T-cell (primary cell): ENCODE results near the gene FLT3LG. TPM values are rescaled to one million over a fixed set of nuclear protein-coding genes. Genes with fewer than 3 reads are reported as not detected.

Experiments
- ATAC-seq, 4 experiments: fragments of 200-7000 bp in 3 of 4; fragments of 150-1000 bp in 1 of 4; cut with Tn5 transposase; replicated peaks in 1 of 4; 1 replicate in 3 of 4; 2 replicates in 1 of 4; pipeline ENCODE4 v1.10.0; 2021; ENCODE audit warnings: moderate library complexity in 3 of 4, mild to moderate bottlenecking in 2 of 4, moderate number of reproducible peaks in 1 of 4
- CTCF ChIA-PET, 2 donors: fragments of 300-600 bp; sonication (Branson Sonifier 250); formaldehyde crosslinking; loops; one replicate each; lab custom pipeline; 2022; ENCODE audit warnings: antibody characterized with exemption in 2 of 2; lab: Charles Lee
- POLR2A ChIA-PET, 2 donors: fragments of 300-600 bp; sonication (Branson Sonifier 250); formaldehyde crosslinking; loops; one replicate each; lab custom pipeline; 2022; ENCODE audit warnings: antibody characterized with exemption in 2 of 2; lab: Charles Lee
- DNase-seq, 35 experiments: peaks; one replicate each; pipeline versions ENCODE4 v3.0.0 to v3.0.0-alpha.2; 2013 to 2023
- H3K27ac ChIP-seq: one replicate; pipeline ENCODE4 v1.5.1; 2013; ENCODE audit warnings: low read length
- H3K27me3 ChIP-seq, 2 experiments: replicated peaks in 1 of 2; 1 replicate in 1 of 2; 2 replicates in 1 of 2; pipeline versions ENCODE4 v1.6.1 to v1.7.0; 2013; ENCODE audit warnings: low read length in 1 of 2, mixed read lengths in 1 of 2; ENCODE audit not compliant: control insufficient read depth in 2 of 2, insufficient read depth in 2 of 2; ENCODE audit errors: extremely low read depth in 1 of 2
- H3K36me3 ChIP-seq, 2 donors: 1 replicate in 1 of 2; 2 replicates in 1 of 2; pipeline versions ENCODE4 v1.6.1 to v1.7.0; 2013; ENCODE audit warnings: low read length in 1 of 2; ENCODE audit not compliant: control insufficient read depth in 2 of 2, insufficient read depth in 1 of 2; ENCODE audit errors: extremely low read depth in 1 of 2
- H3K4me1 ChIP-seq, 2 experiments: 1 replicate in 1 of 2; 2 replicates in 1 of 2; pipeline versions ENCODE4 v1.6.1 to v1.7.0; 2013; ENCODE audit warnings: low read length in 2 of 2, mixed read lengths in 1 of 2; ENCODE audit not compliant: insufficient read depth in 2 of 2, control insufficient read depth in 1 of 2; ENCODE audit errors: extremely low read depth in 1 of 2
- H3K4me3 ChIP-seq, 2 donors: 1 replicate in 1 of 2; 2 replicates in 1 of 2; pipeline versions ENCODE4 v1.5.1 to v1.7.0; 2013; ENCODE audit warnings: mild to moderate bottlenecking in 2 of 2, low read length in 1 of 2, moderate library complexity in 1 of 2; ENCODE audit not compliant: control insufficient read depth in 1 of 2; ENCODE audit errors: extremely low read depth in 1 of 2
- H3K9me3 ChIP-seq: 2 replicates; pipeline ENCODE4 v1.7.0; 2013
- H3K27ac Mint-ChIP-seq, 2 donors: one replicate each; pipeline ENCODE4 v1.8.0; 2020 to 2021; ENCODE audit warnings: mild to moderate bottlenecking in 2 of 2, mixed read lengths in 2 of 2
- H3K27me3 Mint-ChIP-seq, 2 donors: one replicate each; pipeline ENCODE4 v1.8.0; 2021 to 2022; ENCODE audit warnings: mixed read lengths in 2 of 2
- H3K36me3 Mint-ChIP-seq: one replicate; pipeline ENCODE4 v1.8.0; 2021; ENCODE audit warnings: mixed read lengths
- H3K4me1 Mint-ChIP-seq, 3 donors: one replicate each; pipeline ENCODE4 v1.8.0; 2020 to 2022; ENCODE audit warnings: mixed read lengths in 3 of 3, mild to moderate bottlenecking in 1 of 3
- H3K4me3 Mint-ChIP-seq, 3 donors: one replicate each; pipeline ENCODE4 v1.8.0; 2020 to 2022; ENCODE audit warnings: mild to moderate bottlenecking in 3 of 3, mixed read lengths in 3 of 3, moderate library complexity in 3 of 3
- H3K9me3 Mint-ChIP-seq, 3 donors: one replicate each; pipeline ENCODE4 v1.8.0; 2020 to 2022; ENCODE audit warnings: mixed read lengths in 3 of 3
- WGBS: methylation state at CpG from one replicate; pipeline ENCODE4 v1.1.5; 2013; ENCODE audit warnings: missing lambda C conversion rate; ENCODE audit not compliant: insufficient coverage; 5-methylcytosine and 5-hydroxymethylcytosine counted together
- total RNA-seq, 35 experiments: library from RNA in 6 of 35; stranded (reverse) in 6 of 35; fragments of 120-200 nt in 1 of 35; gene quantifications; one replicate each; pipeline versions ENCODE4 v1.2.1 to v1.2.4 and lab custom pipeline; 2013 to 2026

The FLT3LG gene
- total RNA-seq, 5 donors from 2014 or later (not counting 1 experiment from before 2014, with no cell fraction given): 238 to 356 (median 260) TPM

DNA sequence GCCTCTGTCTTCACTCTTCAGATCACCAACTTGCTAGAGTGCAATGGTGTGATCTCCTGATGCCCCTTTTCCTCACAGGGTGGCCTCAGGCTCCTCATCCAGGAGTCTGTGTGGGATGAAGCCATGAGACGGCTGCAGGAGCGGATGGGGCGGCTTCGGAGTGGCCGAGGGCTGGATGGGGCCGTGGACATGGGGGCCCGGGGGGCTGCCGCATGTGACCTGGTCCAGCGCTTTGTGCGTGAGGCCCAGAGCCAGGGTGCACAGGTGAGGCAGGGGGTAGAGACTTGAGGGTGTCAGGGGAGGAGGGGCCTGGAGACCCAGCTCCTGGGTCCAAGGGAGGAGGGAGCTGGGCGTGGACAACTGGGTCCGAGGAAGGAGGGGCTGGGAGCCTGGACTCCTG is 11.5 kb upstream of the FLT3LG start:
- WGBS: 95% methylated on average over 10 of the region's 12 CpGs
- H3K27me3 ChIP-seq: no peaks in the 10 kb centered on the region
- H3K4me1 Mint-ChIP-seq: peaks cover 0 to 11% (median 4%) of the 10 kb centered on the region in 3 donors
- peak overlapping the region in 1 of 2 donors; percentile 82 for H3K27ac Mint-ChIP-seq
- peaks cover 0 to 50% of the 10 kb centered on the region in 2 experiments for H3K4me1 ChIP-seq
- no peak overlapping the region for H3K4me3 ChIP-seq
- no peak for ATAC-seq
- DNase-seq: no peak
- ChIA-PET POLR2A (no interaction called here), CTCF (no interaction called here)
- no peak overlapping the region for H3K27ac ChIP-seq
- H3K9me3 ChIP-seq: no peaks in the 10 kb centered on the region
- no peaks in the 10 kb centered on the region for H3K9me3 Mint-ChIP-seq
- no peak overlapping the region for H3K4me3 Mint-ChIP-seq
- no peaks in the 10 kb centered on the region for H3K36me3 Mint-ChIP-seq
- H3K27me3 Mint-ChIP-seq: no peaks in the 10 kb centered on the region
- H3K36me3 ChIP-seq: peaks cover 16 to 59% of the 10 kb centered on the region in 2 donors

DNA sequence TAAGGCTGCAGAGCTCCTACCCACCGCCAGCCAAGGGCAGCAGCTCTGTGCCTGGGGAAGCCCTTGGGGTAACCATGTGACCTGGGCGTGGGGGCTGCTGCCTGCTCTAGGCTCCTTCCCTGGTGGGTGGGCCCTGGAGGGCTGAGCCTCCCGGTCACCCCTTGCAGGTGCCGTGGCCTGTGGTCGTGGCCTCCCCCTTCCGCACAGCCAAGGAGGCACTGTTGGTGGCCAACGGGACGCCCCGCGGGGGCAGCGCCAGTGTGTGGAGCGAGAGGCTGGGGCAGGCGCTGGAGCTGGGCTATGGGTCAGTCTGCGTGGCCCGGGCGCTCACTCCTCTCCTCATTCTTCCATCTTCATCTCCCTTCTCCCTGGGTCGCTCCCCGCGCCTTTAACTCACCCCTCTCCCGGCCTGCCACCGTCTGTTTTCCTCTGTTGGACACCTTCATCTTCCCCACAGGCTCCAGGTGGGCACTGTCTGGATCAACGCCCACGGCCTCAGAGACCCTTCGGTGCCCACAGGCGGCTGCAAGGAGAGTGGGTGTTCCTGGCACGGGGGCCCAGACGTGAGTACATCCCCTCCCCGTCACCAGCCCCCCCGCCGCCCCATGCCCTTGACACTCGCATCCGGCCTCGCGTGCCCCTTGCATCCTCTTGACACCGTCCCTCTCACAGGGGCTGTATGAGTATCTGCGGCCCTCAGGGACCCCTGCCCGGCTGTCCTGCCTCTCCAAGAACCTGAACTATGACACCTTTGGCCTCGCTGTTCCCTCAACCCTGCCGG is 9.9 kb upstream of the FLT3LG start:
- no peak for ATAC-seq
- H3K27ac ChIP-seq: no peak overlapping the region
- no peaks in the 10 kb centered on the region for H3K9me3 ChIP-seq
- H3K36me3 Mint-ChIP-seq: peaks cover 4% of the 10 kb centered on the region
- H3K4me1 ChIP-seq: peaks cover 12 to 51% of the 10 kb centered on the region in 2 experiments
- 97% methylated on average over 36 of the region's 39 CpGs for WGBS
- DNase-seq: no peak
- no peak overlapping the region for H3K4me3 ChIP-seq
- H3K9me3 Mint-ChIP-seq: no peaks in the 10 kb centered on the region
- H3K4me1 Mint-ChIP-seq: peaks cover 9 to 19% (median 11%) of the 10 kb centered on the region in 3 donors
- H3K27ac Mint-ChIP-seq: peak overlapping the region; percentile 19 to 44
- no peaks in the 10 kb centered on the region for H3K27me3 ChIP-seq
- H3K36me3 ChIP-seq: peaks cover 15 to 48% of the 10 kb centered on the region in 2 donors
- no peaks in the 10 kb centered on the region for H3K27me3 Mint-ChIP-seq
- CTCF ChIA-PET: no interaction called here
- no peak overlapping the region for H3K4me3 Mint-ChIP-seq
- POLR2A ChIA-PET: no interaction called here

DNA sequence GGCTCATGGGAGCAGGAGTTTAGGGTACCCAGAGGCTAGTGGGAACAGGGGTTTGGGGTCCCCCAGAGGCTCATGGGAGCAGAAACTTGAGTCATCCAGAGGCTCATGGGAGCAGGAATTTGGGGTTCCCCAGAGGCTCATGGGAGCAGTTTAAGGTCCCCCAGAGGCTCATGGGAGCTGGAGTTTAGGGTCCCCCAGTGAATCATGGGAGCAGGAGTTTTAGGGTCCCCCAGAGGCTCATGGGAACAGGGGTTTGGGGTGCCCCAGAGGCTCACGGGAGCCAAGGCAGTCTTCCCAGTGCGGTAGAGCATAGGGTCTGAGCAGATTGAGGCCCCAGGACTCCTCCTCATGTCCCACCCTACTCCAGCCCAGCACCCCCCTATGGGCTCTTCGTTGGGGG is 8.6 kb upstream of the FLT3LG start:
- no peak for ATAC-seq
- ChIA-PET CTCF (interaction anchor here (0.5 to 0.7 kb wide), 2 partner anchors 8 to 11 kb away, joined by 3 to 8 read pairs; no protein-coding TSS in a partner anchor), POLR2A (interaction anchor here in 1 of 2 donors (0.7 kb wide), 1 partner anchor 8 kb away, joined by 5 read pairs; no protein-coding TSS in a partner anchor)
- H3K27ac Mint-ChIP-seq: peak overlapping the region; percentile 61 to 75
- no peak for DNase-seq
- H3K4me3 Mint-ChIP-seq: no peak overlapping the region
- H3K4me1 ChIP-seq: peaks cover 20 to 60% of the 10 kb centered on the region in 2 experiments
- H3K27me3 Mint-ChIP-seq: no peaks in the 10 kb centered on the region
- peaks cover 4 to 38% of the 10 kb centered on the region in 2 donors for H3K36me3 ChIP-seq
- H3K27ac ChIP-seq: peak overlapping the region; percentile 55
- no peaks in the 10 kb centered on the region for H3K9me3 ChIP-seq
- H3K27me3 ChIP-seq: no peaks in the 10 kb centered on the region
- no peak overlapping the region for H3K4me3 ChIP-seq
- H3K36me3 Mint-ChIP-seq: peaks cover 4% of the 10 kb centered on the region
- no peaks in the 10 kb centered on the region for H3K9me3 Mint-ChIP-seq
- 100% methylated on average over 2 of the region's 3 CpGs for WGBS
- H3K4me1 Mint-ChIP-seq: peaks cover 18 to 30% (median 20%) of the 10 kb centered on the region in 3 donors

DNA sequence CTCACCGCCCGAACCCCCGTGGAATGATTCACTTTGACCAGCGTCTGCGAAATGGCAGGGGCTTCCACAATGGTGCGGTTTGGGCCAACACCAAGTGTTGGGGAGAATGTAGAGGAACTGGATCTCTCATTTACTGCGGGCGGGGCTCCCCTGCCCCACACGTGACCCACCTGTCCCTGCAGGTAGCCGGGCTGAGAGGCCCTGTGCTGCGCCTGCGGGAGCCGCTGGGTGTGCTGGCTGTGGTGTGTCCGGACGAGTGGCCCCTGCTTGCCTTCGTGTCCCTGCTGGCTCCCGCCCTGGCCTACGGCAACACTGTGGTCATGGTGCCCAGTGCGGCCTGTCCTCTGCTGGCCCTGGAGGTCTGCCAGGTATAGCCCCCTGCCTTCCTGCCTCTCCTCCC is 5.8 kb upstream of the FLT3LG start:
- peaks cover 4% of the 10 kb centered on the region for H3K36me3 Mint-ChIP-seq
- Histone ChIP-seq H3K9me3 (no peaks in the 10 kb centered on the region), H3K4me3 (no peak overlapping the region), H3K27me3 (no peaks in the 10 kb centered on the region), H3K27ac (peak overlapping the region; percentile 98), H3K36me3 (peaks cover 0 to 31% of the 10 kb centered on the region in 2 donors), H3K4me1 (peaks cover 36 to 79% of the 10 kb centered on the region in 2 experiments)
- CTCF ChIA-PET: no interaction called here
- H3K9me3 Mint-ChIP-seq: no peaks in the 10 kb centered on the region
- no peaks in the 10 kb centered on the region for H3K27me3 Mint-ChIP-seq
- POLR2A ChIA-PET: no interaction called here
- no peak for DNase-seq
- WGBS: 94% methylated on average over 13 of the region's 19 CpGs
- H3K27ac Mint-ChIP-seq: peak overlapping the region; percentile 100
- H3K4me1 Mint-ChIP-seq: peaks cover 37 to 52% (median 39%) of the 10 kb centered on the region in 3 donors
- peak overlapping the region in 2 of 3 donors; percentile 17 to 84 for H3K4me3 Mint-ChIP-seq
- ATAC-seq: no peak

DNA sequence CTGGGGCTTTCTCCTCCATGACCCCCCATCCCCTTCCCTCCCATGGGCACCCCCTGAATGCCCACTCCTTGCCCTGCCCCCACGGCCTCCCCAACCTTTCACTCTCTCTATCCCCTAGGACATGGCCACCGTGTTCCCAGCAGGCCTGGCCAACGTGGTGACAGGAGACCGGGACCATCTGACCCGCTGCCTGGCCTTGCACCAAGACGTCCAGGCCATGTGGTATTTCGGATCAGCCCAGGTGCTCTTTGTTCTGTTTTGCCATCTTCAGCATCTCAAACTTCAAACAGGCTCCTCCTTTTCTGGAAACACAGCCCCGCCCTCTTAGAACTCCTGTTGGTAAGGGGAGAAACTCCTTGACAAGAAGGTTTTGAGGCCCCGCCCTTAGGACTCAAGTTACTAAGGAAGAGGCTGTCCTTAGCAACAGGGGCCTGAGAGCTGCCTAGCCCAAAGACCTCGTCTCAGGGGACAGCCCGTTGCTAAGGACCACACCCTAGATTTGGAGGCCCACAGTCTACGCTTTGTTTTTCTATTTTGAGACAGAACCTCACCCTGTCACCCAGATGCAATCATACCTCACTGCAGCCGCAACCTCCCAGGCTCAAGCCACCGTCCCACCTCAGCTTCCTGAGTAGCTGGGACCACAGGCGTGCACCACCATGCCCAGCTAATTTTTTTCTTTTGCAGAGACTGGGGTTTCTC is 5.1 kb upstream of the FLT3LG start:
- Mint-ChIP-seq H3K4me1 (peaks cover 41 to 59% (median 46%) of the 10 kb centered on the region in 3 donors), H3K4me3 (peak overlapping the region; percentile 75 to 84 (median 76)), H3K27me3 (no peaks in the 10 kb centered on the region), H3K27ac (peak overlapping the region; percentile 100), H3K36me3 (peaks cover 4% of the 10 kb centered on the region), H3K9me3 (no peaks in the 10 kb centered on the region)
- peaks cover 0 to 28% of the 10 kb centered on the region in 2 donors for H3K36me3 ChIP-seq
- DNase-seq (peak; percentile 66 to 96 (median 88)), ATAC-seq (peak; percentile 80 to 83 (median 81))
- ChIA-PET CTCF (interaction anchor here in 1 of 2 donors (0.6 to 1.3 kb wide), 5 partner anchors 16 to 121 kb away, joined by 3 to 6 read pairs (median 4); partner anchors contain the start of genes ALDH16A1 and PIH1D1), POLR2A (interaction anchor here (0.6 to 2.4 kb wide), 5 partner anchors 15 to 92 kb away, joined by 3 to 11 read pairs (median 4); partner anchors contain the start of gene ALDH16A1 (in 2 of the 2))
- H3K27me3 ChIP-seq: no peaks in the 10 kb centered on the region
- WGBS: 30% methylated on average over 13 of the region's 15 CpGs
- peak overlapping the region; percentile 98 for H3K27ac ChIP-seq
- peaks cover 41 to 86% of the 10 kb centered on the region in 2 experiments for H3K4me1 ChIP-seq
- peak overlapping the region; percentile 13 to 25 for H3K4me3 ChIP-seq
- H3K9me3 ChIP-seq: no peaks in the 10 kb centered on the region
